Loucy (cell line): Measurements from ENCODE around the gene MTFR1L.

Source experiments
- EZH2phosphoT487 ChIP-seq: fragments of 200-600 bp; IDR thresholded peaks from 2 replicates; pipeline ENCODE4 v1.6.1; 2018; ENCODE audit warnings: antibody characterized with exemption, mild to moderate bottlenecking, moderate library complexity, borderline replicate concordance
- TF ChIP-seq, protein P1 (sequence below): fragments of 200-600 bp; sonication (generic); conservative IDR thresholded peaks from 2 replicates; pipeline ENCODE4 v1.5.1; 2014; ENCODE audit warnings: mild to moderate bottlenecking, antibody characterized with exemption, low read length

DNA sequence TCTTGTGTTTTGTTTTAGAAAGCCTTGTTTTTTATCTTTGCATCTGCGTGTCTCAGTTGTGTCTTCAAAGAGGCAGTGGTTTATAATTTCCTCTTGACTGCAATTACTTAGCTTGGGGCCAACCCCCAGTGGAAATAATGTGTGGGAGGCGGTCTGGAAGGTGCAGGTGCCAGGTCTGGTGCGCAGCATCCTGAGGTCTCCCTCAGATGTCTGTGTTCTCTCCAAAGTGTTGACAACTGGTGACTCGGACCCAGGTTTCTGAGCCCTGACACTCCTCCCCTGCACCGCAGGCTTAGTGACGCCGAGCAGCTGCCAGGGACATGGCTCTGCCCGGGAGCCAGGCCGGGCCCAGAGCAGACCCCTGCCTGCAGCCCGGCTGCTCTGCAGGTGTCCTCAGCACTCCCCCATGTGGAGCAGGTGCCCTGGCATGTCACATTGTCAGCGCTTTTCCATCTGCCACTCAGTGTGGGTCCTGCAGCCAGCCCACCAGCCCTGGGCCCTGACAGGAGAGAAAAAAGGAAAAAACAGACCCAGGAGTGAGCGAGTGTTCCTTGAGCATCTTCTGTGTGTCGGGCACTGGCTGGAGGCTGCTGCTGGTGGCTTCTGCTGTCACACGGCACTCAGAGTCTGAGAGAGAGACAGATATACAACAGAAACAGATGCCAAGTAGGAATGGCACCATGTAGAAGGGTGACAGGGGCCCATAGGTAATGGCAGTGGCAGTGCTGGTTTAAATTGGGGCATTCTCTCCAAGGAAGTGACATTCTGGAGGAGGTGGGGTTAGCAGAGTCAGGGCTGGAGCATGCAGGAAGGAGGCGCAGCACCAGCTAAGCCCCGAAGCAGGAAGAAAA, 44.6 kb upstream of the MTFR1L start:
- TF ChIP-seq, protein P1, sequence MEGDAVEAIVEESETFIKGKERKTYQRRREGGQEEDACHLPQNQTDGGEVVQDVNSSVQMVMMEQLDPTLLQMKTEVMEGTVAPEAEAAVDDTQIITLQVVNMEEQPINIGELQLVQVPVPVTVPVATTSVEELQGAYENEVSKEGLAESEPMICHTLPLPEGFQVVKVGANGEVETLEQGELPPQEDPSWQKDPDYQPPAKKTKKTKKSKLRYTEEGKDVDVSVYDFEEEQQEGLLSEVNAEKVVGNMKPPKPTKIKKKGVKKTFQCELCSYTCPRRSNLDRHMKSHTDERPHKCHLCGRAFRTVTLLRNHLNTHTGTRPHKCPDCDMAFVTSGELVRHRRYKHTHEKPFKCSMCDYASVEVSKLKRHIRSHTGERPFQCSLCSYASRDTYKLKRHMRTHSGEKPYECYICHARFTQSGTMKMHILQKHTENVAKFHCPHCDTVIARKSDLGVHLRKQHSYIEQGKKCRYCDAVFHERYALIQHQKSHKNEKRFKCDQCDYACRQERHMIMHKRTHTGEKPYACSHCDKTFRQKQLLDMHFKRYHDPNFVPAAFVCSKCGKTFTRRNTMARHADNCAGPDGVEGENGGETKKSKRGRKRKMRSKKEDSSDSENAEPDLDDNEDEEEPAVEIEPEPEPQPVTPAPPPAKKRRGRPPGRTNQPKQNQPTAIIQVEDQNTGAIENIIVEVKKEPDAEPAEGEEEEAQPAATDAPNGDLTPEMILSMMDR = no peak
- TF ChIP-seq EZH2phosphoT487 = peak; percentile 59; the same call in 1 of the 2 replicates
